ENCODE data around the gene CYTH1.

Gene CYTH1

DNA sequence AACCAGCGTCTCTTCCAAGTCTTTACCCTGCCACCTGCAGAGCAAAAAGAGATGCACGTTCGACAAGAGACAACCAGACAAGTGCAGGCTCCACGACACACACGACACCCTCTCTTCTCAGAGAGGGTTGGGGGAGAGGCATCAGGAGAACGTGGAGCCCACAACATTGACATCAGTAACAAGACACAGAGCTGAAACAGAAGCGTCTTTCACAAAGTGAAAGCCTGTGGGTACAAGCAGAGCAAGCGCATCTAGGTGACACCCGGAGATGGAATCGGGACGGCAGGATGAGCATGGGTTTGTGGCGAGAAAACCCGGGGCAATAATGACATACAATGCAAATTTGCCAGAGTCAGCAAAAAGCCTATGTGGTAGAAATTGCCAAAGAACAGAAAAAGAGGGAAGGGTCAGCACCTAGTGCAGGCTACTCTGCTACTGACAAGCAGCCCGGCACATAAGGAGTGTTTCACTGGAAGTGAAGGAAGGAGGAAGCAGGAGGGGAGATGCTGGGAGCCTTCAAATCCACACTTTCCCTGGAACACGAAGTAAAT is 89.5 kb downstream of the CYTH1 start:
- TF ChIP-seq, protein P1, sequence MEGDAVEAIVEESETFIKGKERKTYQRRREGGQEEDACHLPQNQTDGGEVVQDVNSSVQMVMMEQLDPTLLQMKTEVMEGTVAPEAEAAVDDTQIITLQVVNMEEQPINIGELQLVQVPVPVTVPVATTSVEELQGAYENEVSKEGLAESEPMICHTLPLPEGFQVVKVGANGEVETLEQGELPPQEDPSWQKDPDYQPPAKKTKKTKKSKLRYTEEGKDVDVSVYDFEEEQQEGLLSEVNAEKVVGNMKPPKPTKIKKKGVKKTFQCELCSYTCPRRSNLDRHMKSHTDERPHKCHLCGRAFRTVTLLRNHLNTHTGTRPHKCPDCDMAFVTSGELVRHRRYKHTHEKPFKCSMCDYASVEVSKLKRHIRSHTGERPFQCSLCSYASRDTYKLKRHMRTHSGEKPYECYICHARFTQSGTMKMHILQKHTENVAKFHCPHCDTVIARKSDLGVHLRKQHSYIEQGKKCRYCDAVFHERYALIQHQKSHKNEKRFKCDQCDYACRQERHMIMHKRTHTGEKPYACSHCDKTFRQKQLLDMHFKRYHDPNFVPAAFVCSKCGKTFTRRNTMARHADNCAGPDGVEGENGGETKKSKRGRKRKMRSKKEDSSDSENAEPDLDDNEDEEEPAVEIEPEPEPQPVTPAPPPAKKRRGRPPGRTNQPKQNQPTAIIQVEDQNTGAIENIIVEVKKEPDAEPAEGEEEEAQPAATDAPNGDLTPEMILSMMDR (IDR thresholded peaks at IDR 0.05): no peak
- Histone ChIP-seq H3K27me3 (no peaks in the 10 kb centered on the region), H3K36me3 (peaks cover 96% of the 10 kb centered on the region), H3K4me3 (ENCODE audit: low read depth in 1 of 2, low read length in 1 of 2) (no peak overlapping the region), H3K4me1 (ENCODE audit: control insufficient read depth in 1 of 2, insufficient read depth in 1 of 2, low read depth in 1 of 2, low read length in 1 of 2) (no peaks in the 10 kb centered on the region), H3K9me3 (no peaks in the 10 kb centered on the region), H3K27ac (no peak overlapping the region)

DNA sequence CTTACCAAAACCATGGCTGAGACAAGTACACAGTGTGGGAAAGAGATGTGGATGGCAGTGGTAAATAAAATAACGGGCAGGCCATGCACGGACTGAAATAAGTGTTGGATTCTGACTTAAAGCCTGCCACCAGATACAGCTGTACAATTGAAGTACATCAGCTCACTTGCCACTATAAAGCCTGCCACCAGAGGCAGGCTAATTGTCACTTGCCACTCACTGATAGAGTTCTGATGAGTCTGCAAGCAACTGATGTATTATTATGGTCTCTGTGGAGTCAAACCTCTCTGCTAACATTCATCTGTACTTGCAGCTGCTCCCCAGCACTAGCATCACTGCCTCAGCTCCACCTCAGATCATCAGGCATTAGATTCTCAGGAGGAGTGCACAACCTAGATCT is 93.0 kb downstream of the CYTH1 start:
- TF ChIP-seq, protein P1 (IDR thresholded peaks at IDR 0.05): no peak
- Histone ChIP-seq H3K27ac (no peak overlapping the region), H3K36me3 (peaks cover 95% of the 10 kb centered on the region), H3K9me3 (no peaks in the 10 kb centered on the region), H3K4me3 (ENCODE audit: low read depth in 1 of 2, low read length in 1 of 2) (no peak overlapping the region), H3K4me1 (ENCODE audit: control insufficient read depth in 1 of 2, insufficient read depth in 1 of 2, low read depth in 1 of 2, low read length in 1 of 2) (no peaks in the 10 kb centered on the region), H3K27me3 (no peaks in the 10 kb centered on the region)

DNA sequence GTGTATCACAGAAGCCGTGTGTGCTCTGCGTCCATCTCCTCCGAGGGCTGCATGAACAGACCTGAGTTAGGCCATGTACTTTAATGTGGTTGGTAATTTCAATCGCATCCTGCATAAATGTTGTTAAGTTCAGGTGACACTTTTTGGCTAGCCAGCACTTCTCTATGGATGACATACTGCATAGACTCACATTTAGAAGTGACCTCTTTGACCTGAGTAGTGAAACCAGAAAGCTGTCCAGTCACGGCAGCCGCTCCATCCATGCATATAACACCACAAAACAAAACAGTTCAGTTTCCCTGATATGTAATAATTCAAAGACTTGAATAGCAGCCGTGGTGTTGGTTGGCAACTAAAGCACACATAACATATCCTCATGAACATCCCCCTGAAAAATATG is 94.1 kb downstream of the CYTH1 start:
- H3K9me3 ChIP-seq: no peaks in the 10 kb centered on the region
- no peaks in the 10 kb centered on the region for H3K27me3 ChIP-seq
- no peaks in the 10 kb centered on the region for H3K4me1 ChIP-seq (ENCODE audit: control insufficient read depth in 1 of 2, insufficient read depth in 1 of 2, low read depth in 1 of 2, low read length in 1 of 2)
- TF ChIP-seq, protein P1 (IDR thresholded peaks at IDR 0.05): no peak
- H3K4me3 ChIP-seq (ENCODE audit: low read depth in 1 of 2, low read length in 1 of 2): no peak overlapping the region
- no peak overlapping the region for H3K27ac ChIP-seq
- H3K36me3 ChIP-seq: peaks cover 95% of the 10 kb centered on the region

DNA sequence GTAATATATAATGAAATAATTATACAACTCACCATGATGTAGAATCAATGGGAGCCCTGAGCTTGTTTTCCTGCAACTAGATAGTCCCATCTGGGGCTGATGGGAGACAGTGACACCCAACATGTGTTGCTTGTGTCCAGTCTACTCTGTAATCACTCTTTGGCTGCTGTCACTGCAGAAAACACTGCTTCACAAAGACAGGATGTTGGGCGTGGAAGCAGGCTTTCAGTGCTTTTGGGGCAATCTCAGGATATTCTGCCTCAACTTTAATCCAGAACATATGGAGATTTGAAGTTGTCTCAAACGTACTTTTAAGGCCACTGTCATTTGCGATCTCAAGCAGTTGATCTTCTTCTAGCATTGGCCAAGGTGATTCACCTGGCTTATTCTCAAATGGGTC is 94.9 kb downstream of the CYTH1 start:
- peaks cover 87% of the 10 kb centered on the region for H3K36me3 ChIP-seq
- TF ChIP-seq, protein P1 (IDR thresholded peaks at IDR 0.05): no peak
- no peak overlapping the region for H3K27ac ChIP-seq
- H3K9me3 ChIP-seq: no peaks in the 10 kb centered on the region
- H3K4me3 ChIP-seq (ENCODE audit: low read depth in 1 of 2, low read length in 1 of 2): no peak overlapping the region
- no peaks in the 10 kb centered on the region for H3K4me1 ChIP-seq (ENCODE audit: control insufficient read depth in 1 of 2, insufficient read depth in 1 of 2, low read depth in 1 of 2, low read length in 1 of 2)
- no peaks in the 10 kb centered on the region for H3K27me3 ChIP-seq

DNA sequence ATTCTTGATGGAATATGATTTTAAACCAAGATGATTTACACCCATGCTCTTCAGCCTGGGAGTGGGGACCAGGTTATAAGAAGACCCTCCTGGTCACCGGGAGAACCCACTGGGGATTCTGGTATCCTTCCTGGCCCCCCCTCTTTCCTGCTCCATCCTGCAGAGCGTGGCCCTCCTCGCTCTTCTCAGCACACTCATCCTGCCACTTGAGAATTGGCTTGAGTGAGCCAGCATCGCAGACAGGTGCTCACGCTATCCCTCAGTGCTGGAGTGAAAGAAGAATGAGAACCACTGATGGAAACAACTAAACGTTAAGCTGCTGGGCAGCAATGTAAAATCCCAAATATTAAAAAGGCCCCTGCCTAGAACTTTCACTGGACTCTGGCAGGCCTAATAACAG is 98.0 kb downstream of the CYTH1 start:
- H3K4me3 ChIP-seq (ENCODE audit: low read depth in 1 of 2, low read length in 1 of 2): no peak overlapping the region
- TF ChIP-seq, protein P1 (IDR thresholded peaks at IDR 0.05): no peak
- no peaks in the 10 kb centered on the region for H3K9me3 ChIP-seq
- no peak overlapping the region for H3K27ac ChIP-seq
- H3K4me1 ChIP-seq (ENCODE audit: control insufficient read depth in 1 of 2, insufficient read depth in 1 of 2, low read depth in 1 of 2, low read length in 1 of 2): no peaks in the 10 kb centered on the region
- H3K36me3 ChIP-seq: peaks cover 85% of the 10 kb centered on the region
- H3K27me3 ChIP-seq: no peaks in the 10 kb centered on the region
